HepG2 (cell line): Measurements from ENCODE around the gene PTTG1IP2.

Source experiments
- FOXP1 ChIP-seq, 2 experiments: fragments of 450-650 bp in 1 of 2; IDR thresholded peaks; 2 replicates each; pipeline ENCODE4 v1.6.1; 2017 to 2018; ENCODE audit warnings: antibody characterized with exemption in 1 of 2
- MTF1 ChIP-seq: sonication (generic); formaldehyde crosslinking; IDR thresholded peaks from 2 replicates; pipeline ENCODE4 v1.5.0; 2020; ENCODE audit warnings: missing genetic modification reagents
- POLR2A ChIP-seq, 2 experiments: IDR thresholded peaks; 2 replicates each; pipeline ENCODE4 v1.6.1; 2011; ENCODE audit warnings: low read depth in 2 of 2, low read length in 2 of 2, mild to moderate bottlenecking in 1 of 2, moderate library complexity in 1 of 2; ENCODE audit not compliant: insufficient read depth in 1 of 2
- SAFB2 ChIP-seq: sonication (generic); formaldehyde crosslinking; IDR thresholded peaks from 2 replicates; pipeline ENCODE4 v1.5.1; 2020; ENCODE audit warnings: missing genetic modification reagents, low read depth, mild to moderate bottlenecking, borderline replicate concordance
- SMAD3 ChIP-seq: sonication (generic); formaldehyde crosslinking; IDR thresholded peaks from 2 replicates; pipeline ENCODE4 v1.4.0; 2020; ENCODE audit warnings: missing genetic modification reagents
- TRIM24 ChIP-seq: sonication (generic); formaldehyde crosslinking; IDR thresholded peaks from 2 replicates; pipeline ENCODE4 v1.8.0; 2022; ENCODE audit warnings: mild to moderate bottlenecking, missing genetic modification reagents
- ZSCAN29 ChIP-seq: sonication (generic); formaldehyde crosslinking; conservative IDR thresholded peaks from 2 replicates; pipeline ENCODE4 v1.4.0; 2020; ENCODE audit warnings: mild to moderate bottlenecking, missing genetic modification reagents

- TF ChIP-seq SMAD3 (CRISPR knock-in tag) (no peak), MTF1 (CRISPR knock-in tag) (no peak), ZSCAN29 (CRISPR knock-in tag) (no peak), TRIM24 (CRISPR knock-in tag) (no peak), SAFB2 (CRISPR knock-in tag) (no peak), FOXP1 (IDR thresholded peaks at IDR 0.05) (no peak), FOXP1 (CRISPR knock-in tag; IDR thresholded peaks at IDR 0.05) (no peak), POLR2A (IDR thresholded peaks at IDR 0.05; ENCODE audit: insufficient read depth in 1 of 2, low read depth in 2 of 2, low read length in 2 of 2) (no peak)
These were observed 42.3 kb downstream of the PTTG1IP2 start for GRCh38 chr7:90511776-90512175.
